ENCODE data around the gene GALNT10.

GALNT10 gene

DNA sequence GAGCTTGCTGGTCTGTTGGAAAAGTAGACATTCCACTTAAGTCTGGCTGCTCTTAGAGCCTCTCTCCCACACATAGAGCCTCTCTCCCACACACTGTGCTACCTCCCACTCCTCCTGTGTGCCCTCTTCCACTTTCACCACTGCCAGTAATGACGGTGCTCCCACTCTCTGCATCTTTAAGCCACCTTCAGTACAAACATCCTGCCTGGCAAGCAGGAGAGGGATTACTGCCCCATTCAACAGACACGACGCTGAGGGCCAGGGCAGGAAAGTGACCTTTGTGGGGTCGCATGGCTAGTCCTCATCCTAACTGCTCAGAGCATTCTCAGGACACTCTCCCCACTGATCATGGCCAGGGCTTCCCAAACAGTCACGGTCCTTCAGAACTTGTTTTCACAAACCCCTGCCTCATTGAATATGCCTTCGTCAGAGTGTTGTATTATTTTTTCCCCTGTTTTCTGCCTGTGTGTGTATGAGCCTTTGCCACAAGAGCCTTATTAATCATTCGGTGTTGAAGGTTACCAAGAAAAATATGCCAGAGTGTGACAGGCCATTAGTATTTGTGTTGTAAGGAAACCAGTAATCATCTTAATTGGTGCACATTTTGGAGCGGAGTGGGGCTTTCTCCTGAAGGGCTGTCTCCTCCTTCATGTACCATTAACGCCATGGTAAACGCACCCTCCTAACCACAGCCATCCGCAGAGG is 168.1 kb downstream of the GALNT10 start:
- DNase-seq: peak; percentile 46

DNA sequence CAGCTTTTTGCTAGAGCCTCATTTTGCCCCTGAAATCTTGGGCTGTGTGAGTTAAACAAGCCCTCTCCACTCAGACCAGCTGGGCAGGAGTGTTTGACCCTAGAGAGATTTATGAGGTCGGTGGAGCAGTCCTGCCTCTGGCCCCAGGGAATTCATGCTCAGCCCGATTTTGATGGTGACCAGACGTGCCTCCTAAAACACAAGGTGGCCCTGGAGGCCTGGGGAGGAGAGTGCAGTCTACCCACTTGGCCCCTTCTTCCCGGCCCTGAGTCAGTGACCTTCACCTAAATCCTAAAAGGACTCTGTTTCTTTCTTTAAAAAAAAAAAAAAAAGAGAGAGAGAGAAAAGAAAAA is 168.7 kb downstream of the GALNT10 start:
- no peak for DNase-seq

DNA sequence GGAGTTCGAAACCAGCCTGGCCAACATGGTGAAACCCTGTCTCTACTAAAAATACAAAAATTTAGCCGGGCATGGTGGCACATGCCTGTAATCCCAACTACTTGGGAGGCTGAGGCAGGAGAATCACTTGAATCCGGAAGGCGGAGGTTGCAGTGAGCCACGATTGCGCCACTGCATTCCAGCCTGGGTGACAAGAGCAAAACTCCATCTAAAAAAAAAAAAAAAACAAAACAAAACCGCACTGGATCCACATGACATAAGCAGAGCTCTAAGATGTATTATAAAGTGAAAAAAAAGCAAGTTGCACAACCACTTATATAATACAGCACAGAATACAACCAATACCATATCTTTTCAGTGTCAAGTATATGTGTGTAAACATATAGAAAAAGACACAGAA is 169.7 kb downstream of the GALNT10 start:
- DNase-seq: peak; percentile 59

DNA sequence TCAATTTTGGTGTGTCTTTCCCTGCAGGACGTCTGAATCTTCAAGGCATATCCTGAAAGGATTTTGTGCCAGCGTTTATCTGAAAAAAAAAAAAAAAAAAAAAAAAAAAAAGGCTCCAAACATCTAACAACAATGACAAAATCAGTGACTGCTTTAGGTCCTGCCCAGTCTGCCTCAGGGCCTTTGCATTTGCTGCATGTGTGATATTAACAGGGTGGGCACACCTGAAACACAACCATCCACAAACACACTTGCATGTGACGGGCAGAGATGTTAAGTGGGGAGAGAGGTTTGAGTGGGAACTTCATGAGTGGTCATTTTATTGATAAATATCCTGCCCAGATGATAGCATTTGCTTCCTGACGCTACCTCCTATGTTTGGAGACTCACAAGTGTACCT is 172.9 kb downstream of the GALNT10 start:
- DNase-seq: no peak

DNA sequence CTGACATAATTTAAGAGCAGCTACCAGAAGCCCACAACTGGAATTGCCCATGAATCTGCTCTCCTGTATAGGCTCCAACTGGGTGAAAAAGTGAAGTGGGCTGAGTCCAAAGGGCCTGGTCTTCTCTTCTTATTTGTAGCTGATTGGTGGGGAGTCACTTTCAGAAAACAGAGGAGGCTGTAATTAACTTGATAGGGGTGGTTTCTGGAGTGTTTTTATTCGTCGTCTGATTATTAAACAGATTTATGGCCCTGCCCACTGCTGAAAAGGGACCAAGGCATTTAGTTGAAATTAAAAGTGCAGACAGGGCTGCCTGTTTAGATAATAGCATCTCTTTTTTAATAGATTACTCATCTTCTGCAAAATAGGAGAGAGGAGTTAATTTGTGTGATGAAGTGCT is 174.2 kb downstream of the GALNT10 start:
- DNase-seq: peak; percentile 61

DNA sequence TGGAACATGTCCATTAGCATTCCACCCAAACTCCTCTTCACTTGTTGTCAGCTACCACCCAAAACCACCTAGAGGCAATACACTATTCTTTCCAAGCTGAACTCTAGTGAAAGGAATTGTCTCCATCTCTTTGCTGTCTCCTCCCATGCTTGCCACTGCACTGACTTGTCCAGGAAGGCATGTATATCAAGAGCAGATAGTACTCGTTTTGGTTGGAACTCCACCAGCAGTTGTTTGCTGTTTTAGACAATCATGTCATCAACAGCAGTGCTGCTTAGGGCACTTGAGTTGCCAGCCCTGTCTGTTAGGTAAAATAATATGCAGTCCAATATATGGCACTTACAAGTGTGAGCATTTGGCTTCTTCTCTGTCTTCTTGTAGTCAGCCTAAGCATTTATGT is 175.3 kb downstream of the GALNT10 start:
- DNase-seq: no peak

DNA sequence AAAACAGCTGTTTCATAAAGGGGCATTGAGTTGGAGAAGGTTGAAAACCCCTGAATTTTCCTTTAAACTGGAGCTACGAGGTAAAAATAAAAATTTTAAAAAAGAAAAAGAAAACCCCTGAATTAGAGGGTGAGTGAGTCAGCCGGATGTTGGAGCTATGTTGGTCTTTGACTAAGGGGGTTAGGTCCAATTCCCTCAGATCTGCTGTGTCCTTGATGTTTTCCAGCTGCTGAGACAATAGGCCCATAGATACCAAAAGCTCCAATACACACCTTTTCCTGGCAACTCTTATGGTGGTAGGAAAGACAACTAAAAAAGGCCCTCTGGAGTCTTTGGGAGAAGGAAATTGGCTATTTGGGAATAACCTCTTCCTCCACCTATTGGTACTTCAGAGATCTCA is 175.8 kb downstream of the GALNT10 start:
- peak; percentile 43 for DNase-seq

DNA sequence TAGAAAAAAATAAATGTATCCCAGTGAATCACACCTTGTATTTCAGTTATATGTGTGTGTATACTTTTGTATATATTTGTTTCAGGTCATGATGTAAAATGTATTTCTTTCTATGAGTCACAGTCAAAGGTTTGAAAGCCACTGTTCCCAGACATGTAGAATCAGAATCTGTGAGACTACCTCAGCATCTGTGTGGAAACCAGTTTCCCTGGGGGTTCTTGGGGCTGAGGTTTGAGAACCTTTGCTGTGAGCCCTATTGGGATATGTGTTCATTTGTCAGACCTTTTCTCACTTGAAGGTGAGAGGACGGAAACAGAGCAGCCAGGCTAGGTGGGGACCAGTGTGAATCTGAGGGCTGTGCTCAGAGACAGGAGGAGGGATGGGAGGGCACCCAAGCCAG is 176.6 kb downstream of the GALNT10 start:
- peak; percentile 54 for DNase-seq

DNA sequence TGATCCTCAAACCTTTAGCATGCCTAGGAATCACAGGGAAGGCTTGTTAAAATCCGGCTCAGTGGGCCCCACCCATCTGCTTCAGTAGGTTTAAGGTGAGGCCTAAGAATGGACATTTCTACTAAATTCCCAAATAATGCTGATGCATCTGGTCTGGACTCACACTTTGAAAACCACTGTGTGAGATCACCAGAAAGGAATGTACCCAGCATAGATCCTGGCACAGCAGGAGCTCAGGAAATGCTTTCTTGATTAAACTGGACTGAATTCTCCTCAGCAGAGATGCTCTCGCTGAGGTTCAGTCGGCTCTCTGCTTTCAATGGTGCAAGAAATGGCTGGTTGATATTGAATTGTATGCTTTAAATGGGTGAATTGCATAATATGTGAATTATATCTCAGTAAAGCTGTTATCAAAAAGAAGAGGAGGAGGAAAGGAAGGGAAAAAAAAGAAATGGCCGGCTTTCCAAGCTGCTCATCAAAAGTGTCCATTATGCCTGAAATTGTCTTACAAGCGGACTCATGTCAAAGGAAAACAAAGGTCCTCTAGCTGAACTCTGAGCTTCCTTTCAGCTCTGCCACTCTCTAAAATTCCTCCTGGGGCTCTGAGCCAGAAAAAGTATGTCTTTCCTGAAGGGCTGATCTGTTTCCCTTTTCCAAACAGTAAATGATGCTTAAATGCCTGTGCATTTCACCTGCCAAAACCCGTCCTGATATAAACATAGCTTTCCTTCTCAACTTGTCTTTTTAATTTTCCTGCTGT is 177.7 kb downstream of the GALNT10 start:
- DNase-seq: peak; percentile 97

DNA sequence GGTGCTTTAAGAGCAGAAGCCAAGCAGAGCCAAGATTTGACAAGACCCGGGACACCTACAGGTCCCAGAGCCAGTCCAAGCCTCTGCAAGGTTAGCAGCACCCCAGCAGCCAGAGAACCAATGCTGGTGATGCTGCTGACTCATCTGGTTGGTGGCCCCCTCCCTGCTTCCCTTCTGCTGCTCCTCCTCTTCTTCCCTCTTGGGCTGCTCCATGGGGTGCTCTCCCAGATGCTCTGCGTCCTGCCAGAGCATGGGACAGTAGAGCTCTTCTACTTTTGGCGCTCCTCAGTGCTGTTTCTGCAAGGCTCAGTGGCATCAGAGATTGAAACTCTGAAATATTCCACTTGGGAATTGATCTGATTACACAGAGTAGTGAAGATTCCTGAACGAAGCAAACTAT is 179.1 kb downstream of the GALNT10 start:
- DNase-seq: peak; percentile 46

DNA sequence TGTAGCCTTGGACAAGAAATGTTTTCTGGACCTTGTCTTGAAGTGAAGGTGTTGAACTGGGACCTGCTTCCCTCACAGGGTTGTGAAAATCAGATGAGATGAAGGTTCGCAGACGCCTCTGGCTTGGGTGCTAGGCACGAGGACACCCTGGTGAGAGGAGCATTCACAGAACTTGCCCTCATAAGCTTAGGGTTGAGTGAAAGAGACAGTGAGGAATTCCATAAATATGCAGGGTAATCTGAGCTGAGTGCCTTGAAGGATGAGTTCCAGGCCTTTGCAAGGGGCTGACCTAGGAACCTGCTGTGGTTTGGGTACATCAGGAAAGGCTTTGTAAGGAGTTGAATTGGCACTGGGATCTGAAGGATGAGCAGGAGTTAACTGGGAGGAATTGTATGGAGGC is 179.6 kb downstream of the GALNT10 start:
- peak; percentile 74 for DNase-seq

DNA sequence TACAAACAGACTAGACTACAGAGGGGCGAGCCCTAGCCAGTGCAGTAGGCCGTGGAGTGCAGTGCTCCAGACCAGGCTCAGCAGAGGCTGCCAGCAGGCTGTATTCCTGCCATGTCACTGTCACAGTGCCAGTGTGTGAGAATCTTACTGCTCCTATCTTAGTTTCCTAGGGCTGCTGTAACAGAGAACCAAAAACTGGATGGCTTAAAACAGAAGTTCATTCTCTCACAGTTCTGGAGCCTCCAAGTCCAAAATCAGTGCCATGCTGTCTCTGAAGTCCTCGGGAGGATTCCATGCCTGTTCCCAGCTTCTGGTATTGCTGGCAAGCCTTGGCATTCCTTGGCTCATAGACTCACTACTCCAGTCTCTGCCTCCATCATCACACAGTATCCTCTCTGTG is 180.3 kb downstream of the GALNT10 start:
- no peak for DNase-seq

DNA sequence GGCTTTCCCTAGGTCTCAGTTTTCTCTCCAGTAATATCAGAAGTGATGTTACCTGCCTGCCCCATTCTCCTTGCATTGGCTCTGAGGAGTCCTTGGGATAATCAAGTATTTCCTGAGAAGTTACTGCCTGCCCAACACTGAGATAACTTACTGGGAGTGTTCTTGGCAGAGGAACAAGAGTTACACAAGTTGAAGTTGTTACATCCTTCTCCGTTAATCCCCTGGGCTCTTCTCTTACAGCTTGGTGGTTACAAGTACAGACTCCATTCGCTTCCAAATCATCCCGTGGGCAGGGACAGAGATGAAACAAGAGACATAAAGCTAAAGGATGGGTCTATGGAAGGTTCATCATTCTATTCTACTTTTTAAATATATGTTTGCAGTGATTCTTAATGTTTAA is 181.2 kb downstream of the GALNT10 start:
- DNase-seq: peak; percentile 93

DNA sequence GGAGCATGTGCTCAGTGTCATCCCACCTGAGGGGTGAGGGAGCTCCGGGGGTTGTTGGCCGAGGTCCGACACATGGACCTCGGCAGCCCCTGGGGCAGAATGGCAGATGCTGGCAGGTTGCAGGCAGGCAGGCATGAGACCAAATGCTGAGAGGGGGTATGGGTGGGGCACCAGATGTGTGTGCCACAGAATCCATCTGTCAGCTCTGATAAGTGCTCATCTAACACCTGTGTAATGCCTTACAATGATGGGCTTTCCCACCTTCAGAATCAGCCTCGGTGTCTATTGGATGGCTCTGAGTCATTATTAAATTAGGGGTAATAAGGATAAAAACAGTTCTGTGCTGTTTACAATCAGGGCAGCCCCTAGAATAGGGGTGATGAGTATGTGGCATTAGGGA is 182.1 kb downstream of the GALNT10 start:
- no peak for DNase-seq

DNA sequence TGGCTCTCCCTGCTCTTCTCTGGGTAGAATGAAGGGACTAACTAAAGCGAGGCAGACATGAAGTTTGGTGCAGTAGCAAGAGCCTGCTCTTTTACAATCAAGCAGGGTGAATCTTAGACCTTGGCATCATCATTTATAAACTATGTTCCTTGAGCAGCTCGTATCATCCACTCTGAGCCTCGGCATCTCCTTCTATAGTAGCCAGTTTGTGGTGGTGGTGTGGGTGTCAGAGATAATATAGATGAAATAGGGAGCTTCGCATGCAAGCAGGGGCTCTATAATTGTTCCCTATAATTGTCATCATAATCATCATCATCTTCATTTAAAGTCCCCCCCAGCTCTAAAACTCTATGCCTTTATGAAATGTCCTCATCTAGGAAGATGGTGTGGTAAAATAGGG is 182.8 kb downstream of the GALNT10 start:
- DNase-seq: no peak

DNA sequence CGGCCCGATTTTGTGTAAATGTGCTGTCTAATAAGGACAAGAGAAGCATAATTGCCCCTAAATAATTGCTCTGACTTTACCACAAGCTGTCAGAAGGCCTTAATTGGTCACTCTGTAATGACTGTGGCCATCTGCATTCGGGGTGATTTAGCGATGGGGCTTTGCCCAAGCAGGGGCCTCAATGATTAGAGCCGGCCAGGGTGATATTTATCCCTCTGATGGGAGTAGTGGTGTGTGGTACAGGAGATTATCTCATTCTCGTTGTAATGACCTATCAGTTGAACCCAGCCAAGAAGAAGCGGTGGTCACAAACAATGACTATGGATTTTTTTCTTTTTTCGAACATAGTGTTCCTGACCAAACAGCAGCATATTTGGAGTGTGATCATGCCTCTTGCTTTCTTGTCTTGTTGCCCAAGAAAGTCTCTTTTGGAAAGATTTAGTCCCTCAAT is 183.2 kb downstream of the GALNT10 start:
- DNase-seq: no peak

DNA sequence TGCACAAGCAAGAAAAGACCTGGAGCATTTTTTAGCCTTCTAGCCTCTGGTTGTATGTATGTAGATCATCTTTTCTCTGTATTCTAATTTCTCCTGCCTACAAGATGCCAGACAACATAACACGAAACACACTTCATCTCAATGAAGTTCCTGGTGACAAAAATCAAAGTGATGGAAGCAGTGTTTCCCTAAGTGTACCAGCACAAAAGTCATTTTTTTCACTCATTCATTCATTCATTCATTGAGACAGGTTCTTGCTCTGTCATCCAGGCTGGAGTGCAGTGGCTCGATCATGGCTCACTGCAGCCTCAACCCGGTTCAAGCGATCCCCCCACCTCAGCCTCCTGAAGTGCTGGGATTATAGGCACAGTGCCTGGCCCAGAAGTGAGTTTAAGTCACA is 183.7 kb downstream of the GALNT10 start:
- DNase-seq: no peak

DNA sequence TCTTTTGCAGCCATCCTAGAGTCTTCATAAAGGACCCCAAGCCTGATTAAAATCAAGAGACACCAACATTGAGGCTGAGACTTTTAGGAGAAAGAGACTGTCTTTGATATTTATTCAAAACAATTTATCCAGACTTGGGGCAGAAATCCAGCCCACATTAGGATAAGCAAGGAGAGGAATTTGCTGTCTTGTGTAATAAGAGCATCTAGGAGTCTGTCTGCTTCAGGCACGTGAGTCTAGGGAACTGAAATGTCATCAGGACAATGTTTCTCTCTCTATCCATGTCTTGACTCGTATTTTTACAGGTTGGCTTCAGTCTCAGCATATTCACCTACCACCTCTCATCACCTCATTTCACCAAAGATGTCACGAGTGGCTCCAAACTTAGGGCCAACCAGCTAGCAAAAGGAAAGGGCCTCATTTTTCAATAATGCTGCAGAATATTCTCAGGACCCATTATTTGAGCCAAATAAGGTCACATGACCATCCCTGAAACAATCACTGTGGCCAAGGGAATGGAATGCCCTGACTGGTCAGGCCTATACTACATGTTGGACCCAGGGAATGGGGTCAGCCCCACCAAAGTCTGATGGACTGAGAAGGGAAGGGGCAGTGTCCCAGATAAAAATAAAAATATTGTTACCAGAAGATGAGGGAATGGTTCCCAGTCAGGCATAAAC is 184.9 kb downstream of the GALNT10 start:
- DNase-seq: no peak

DNA sequence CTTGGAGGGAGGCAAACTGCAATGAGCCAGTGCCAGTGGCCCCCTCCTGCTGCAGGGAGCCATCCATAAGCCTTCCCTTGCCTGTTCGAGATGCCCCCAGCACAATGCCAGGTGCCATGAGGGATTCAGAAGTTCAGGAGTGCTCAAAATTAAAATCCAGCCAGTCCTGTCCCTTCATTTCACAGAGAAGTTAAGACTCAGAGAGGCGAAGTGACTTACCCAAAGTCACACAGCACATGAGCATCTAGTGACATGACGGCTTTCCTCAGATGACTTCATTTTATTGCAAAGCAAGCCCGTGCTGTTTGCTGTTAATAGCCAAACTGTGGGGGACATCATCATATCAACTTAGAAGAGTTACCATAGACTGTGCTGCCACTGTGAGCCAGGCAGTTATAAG is 185.9 kb downstream of the GALNT10 start:
- DNase-seq: no peak

DNA sequence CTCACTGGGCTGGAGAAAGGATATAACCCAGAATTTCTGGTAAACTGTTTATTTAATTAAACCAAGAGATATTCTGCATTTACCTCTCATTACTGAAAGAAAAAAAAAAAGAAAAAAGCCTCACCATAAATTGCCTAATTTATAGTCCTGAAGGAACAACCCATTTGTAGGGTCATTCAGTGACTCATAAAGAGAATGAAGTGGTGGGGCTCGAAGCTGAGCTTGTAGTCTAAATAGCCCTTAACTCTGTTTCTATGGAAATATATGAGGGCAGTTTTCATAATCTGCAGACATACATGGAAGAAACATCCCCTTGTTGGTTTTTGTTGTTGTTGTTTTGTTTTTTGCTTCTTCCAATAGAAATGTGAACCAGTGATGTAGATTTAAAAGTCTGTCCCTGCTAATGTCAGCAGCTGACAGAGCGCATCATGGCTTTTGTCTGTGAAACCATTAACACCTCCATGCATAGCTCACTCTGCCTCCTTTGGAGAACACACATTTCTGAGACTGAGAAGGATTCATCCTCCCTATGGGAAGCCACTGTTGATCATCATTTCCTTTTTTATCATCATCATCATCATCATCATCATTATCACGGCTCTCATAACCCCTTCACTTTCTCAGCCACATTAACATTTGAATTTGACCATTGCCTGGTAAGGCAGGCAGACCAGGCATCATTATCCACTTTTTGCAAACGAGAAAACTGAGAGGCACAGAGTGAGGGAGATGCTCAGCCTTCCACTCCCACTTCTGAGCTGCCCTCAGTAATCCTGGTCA is 187.4 kb downstream of the GALNT10 start:
- DNase-seq: no peak

DNA sequence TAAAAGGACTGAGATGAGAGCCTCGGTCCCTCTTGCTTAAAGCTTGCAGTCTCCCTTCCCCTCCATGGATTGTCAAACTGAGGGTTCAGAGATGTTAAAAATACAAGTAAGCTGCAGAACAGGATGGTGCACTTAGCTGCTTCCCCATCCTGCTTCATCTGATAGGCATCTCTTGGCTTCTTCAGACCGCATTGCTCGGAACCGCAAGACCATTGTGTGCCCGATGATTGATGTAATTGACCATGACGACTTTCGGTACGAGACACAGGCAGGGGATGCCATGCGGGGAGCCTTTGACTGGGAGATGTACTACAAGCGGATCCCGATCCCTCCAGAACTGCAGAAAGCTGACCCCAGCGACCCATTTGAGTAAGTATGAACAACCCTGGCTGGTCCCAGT is 189.7 kb downstream of the GALNT10 start:
- no peak for DNase-seq

DNA sequence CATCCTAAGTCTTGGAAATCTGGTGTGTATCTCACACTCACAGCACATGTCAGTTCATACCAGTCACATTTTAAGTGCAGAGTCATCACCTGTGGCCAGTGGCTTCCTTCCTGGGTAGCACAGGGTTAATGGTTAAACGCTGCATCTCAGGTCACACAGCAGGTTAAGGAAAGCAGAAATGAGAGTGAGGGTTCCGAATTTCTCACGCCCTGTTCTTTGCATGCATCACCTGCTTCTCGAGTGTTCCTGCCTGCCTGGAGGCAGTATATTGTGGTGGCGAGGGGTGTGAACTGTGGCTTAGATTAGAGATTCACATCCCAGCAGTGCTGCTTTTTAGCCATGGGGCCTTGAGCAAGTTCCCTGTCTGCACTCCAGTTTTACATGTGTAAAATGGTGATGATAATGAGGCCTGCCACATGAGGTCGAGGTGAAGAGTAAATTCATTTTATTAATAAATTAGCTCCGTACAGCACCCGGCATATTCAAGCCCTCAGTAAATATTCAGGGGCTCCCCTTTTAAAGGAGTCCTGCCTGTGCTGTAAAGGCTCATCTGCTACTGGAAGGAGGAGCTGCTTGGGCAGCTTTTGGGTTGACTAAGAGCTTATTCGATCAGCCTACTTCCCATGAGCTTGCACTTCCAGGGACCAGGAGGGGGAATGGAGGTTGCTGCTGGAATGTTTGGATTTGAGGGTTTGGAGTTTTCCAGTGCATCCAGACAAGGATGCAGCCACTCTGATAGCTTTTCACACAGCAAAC is 194.1 kb downstream of the GALNT10 start:
- no peak for DNase-seq

DNA sequence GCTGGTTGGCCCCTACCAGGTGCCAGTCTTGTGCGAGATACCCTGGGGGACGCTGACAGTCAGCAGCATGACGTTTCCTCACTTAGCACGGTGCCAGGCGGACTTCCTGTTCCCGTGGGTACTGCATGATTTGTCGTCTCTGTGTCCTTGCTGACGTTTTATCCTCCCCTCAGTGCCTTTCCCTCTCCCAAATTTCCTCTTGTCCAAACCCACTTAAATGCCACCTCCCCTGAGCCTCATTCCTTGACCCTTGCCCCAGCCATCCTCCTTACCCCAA is 194.6 kb downstream of the GALNT10 start:
- no peak for DNase-seq
